H1 (cell line): ENCODE measurements around the gene LIPG. TPM values are rescaled to one million over a fixed set of nuclear protein-coding genes. Genes with fewer than 3 reads are reported as not detected.
"Not testable (repeated sequence)": the region's sequence is repeated elsewhere in the genome, so short reads cannot be mapped to it uniquely, and the experiment has no call there.

ENCODE experiments used
- CTCF ChIA-PET: fragments of 300-600 bp; sonication (Branson Sonifier 250); formaldehyde crosslinking; loops from one replicate; lab custom pipeline; 2021; ENCODE audit not compliant: partially characterized antibody; lab: Charles Lee
- POLR2A ChIA-PET: fragments of 300-600 bp; sonication (Branson Sonifier 250); formaldehyde crosslinking; loops from one replicate; lab custom pipeline; 2021; ENCODE audit warnings: inconsistent platforms; ENCODE audit not compliant: partially characterized antibody; lab: Charles Lee
- DNase-seq, 2 experiments: peaks; one replicate each; pipeline versions ENCODE4 v3.0.0 to v3.0.0-alpha.2; 2010 to 2022; ENCODE audit warnings: low spot score in 2 of 2, low read depth in 1 of 2, mixed read lengths in 1 of 2
- FAIRE-seq: peaks from 2 replicates; lab custom pipeline; 2011; peaks lifted over from hg19 to GRCh38; lab: Jason Lieb, UNC
- H2AFZ ChIP-seq: 2 replicates; pipeline ENCODE4 v1.8.1; 2012; ENCODE audit warnings: low read length, inconsistent platforms
- H2AK5ac ChIP-seq: 2 replicates; pipeline ENCODE4 v1.6.1; 2013; ENCODE audit warnings: low read depth, low read length
- H2BK120ac ChIP-seq: replicated peaks from 2 replicates; pipeline ENCODE3; 2013; ENCODE audit warnings: low read depth, low read length, inconsistent platforms
- H2BK12ac ChIP-seq: 2 replicates; pipeline ENCODE4 v1.6.1; 2013; ENCODE audit warnings: low read depth, low read length
- H2BK15ac ChIP-seq: 2 replicates; pipeline ENCODE4 v1.6.1; 2013; ENCODE audit warnings: low read length
- H2BK20ac ChIP-seq: 2 replicates; pipeline ENCODE4 v1.6.1; 2013; ENCODE audit warnings: low read length
- H2BK5ac ChIP-seq: 2 replicates; pipeline ENCODE4 v1.6.1; 2013; ENCODE audit warnings: low read depth, low read length
- H3K14ac ChIP-seq: 2 replicates; pipeline ENCODE4 v1.6.1; 2013; ENCODE audit warnings: inconsistent platforms; ENCODE audit not compliant: insufficient read length
- H3K18ac ChIP-seq: 2 replicates; pipeline ENCODE4 v1.6.1; 2013; ENCODE audit warnings: low read length; ENCODE audit errors: extremely low read depth
- H3K23ac ChIP-seq: 2 replicates; pipeline ENCODE4 v1.6.1; 2013; ENCODE audit warnings: inconsistent platforms; ENCODE audit not compliant: insufficient read length
- H3K23me2 ChIP-seq: 2 replicates; pipeline ENCODE4 v1.6.1; 2013; ENCODE audit warnings: low read depth, low read length
- H3K27ac ChIP-seq: 2 replicates; pipeline ENCODE4 v1.6.1; 2011; ENCODE audit warnings: low read depth, low read length, inconsistent platforms
- H3K27me3 ChIP-seq, 4 experiments: replicated peaks in 1 of 4; 1 replicate in 1 of 4; 2 replicates in 3 of 4; pipeline versions ENCODE4 v1.6.1 to v1.8.1; 2011 to 2013; ENCODE audit warnings: low read length in 3 of 4, mild to moderate bottlenecking in 3 of 4, inconsistent platforms in 2 of 4, mixed read lengths in 2 of 4, moderate library complexity in 1 of 4; ENCODE audit not compliant: control insufficient read depth in 3 of 4, insufficient read depth in 3 of 4; ENCODE audit errors: extremely low read depth in 1 of 4
- H3K36me3 ChIP-seq, 4 experiments: 2 replicates each; pipeline versions ENCODE4 v1.6.1 to v1.8.1; 2011 to 2013; ENCODE audit warnings: mild to moderate bottlenecking in 4 of 4, low read length in 3 of 4, moderate library complexity in 2 of 4, control low read depth in 1 of 4, inconsistent platforms in 1 of 4; ENCODE audit not compliant: insufficient read depth in 4 of 4, control insufficient read depth in 2 of 4
- H3K4ac ChIP-seq: replicated peaks from 2 replicates; pipeline ENCODE3; 2013; ENCODE audit warnings: low read length, low read depth, mixed read lengths, inconsistent platforms; ENCODE audit not compliant: insufficient read length
- H3K4me1 ChIP-seq, 4 experiments: replicated peaks in 1 of 4; 1 replicate in 1 of 4; 2 replicates in 3 of 4; pipeline versions ENCODE4 v1.6.1 to v1.8.1; 2011 to 2013; ENCODE audit warnings: low read length in 3 of 4, inconsistent platforms in 2 of 4, mixed read lengths in 1 of 4; ENCODE audit not compliant: insufficient read depth in 4 of 4, control insufficient read depth in 3 of 4
- H3K4me2 ChIP-seq, 2 experiments: 2 replicates each; pipeline versions ENCODE4 v1.6.1 to v1.8.1; 2011 to 2013; ENCODE audit warnings: low read depth in 2 of 2, low read length in 2 of 2, control low read depth in 1 of 2, inconsistent platforms in 1 of 2, mild to moderate bottlenecking in 1 of 2; ENCODE audit not compliant: insufficient read depth in 1 of 2
- H3K4me3 ChIP-seq, 4 experiments: fragments of 200-600, 300-600 bp in 1 of 4; sonication (generic), shearing (Covaris generic), sonication (Bioruptor Twin) in 1 of 4; 2 replicates each; pipeline versions ENCODE4 v1.5.1 to v1.8.1; 2011 to 2016; ENCODE audit warnings: low read length in 4 of 4, low read depth in 3 of 4, control low read depth in 2 of 4, inconsistent platforms in 2 of 4, mild to moderate bottlenecking in 2 of 4, mixed read lengths in 1 of 4, moderate library complexity in 1 of 4; ENCODE audit not compliant: insufficient read depth in 2 of 4; ENCODE audit errors: extremely low read depth in 1 of 4
- H3K56ac ChIP-seq: replicated peaks from 2 replicates; pipeline ENCODE3; 2013; ENCODE audit warnings: low read depth, mild to moderate bottlenecking, mixed read lengths, low read length, inconsistent platforms; ENCODE audit not compliant: insufficient read length
- H3K79me1 ChIP-seq: 2 replicates; pipeline ENCODE4 v1.6.1; 2013; ENCODE audit warnings: low read depth, low read length, control low read depth
- H3K79me2 ChIP-seq, 2 experiments: 2 replicates each; pipeline versions ENCODE4 v1.6.1 to v1.8.1; 2012 to 2013; ENCODE audit warnings: low read length in 2 of 2, mild to moderate bottlenecking in 2 of 2, inconsistent platforms in 1 of 2; ENCODE audit not compliant: insufficient read depth in 2 of 2, control insufficient read depth in 1 of 2
- H3K9ac ChIP-seq, 4 experiments: replicated peaks in 1 of 4; 1 replicate in 1 of 4; 2 replicates in 3 of 4; pipeline versions ENCODE4 v1.6.1 to v1.8.1; 2011 to 2013; ENCODE audit warnings: low read depth in 3 of 4, low read length in 3 of 4, control low read depth in 2 of 4, mild to moderate bottlenecking in 2 of 4, moderate library complexity in 2 of 4, inconsistent platforms in 1 of 4; ENCODE audit errors: extremely low read depth in 1 of 4
- H3K9me3 ChIP-seq, 2 experiments: 2 replicates each; pipeline versions ENCODE4 v1.6.1 to v1.8.1; 2012 to 2013; ENCODE audit warnings: mild to moderate bottlenecking in 2 of 2, moderate library complexity in 2 of 2, control low read depth in 1 of 2, inconsistent platforms in 1 of 2, low read depth in 1 of 2, low read length in 1 of 2, mixed read lengths in 1 of 2; ENCODE audit not compliant: insufficient read depth in 2 of 2
- H4K20me1 ChIP-seq, 2 experiments: replicated peaks in 1 of 2; 2 replicates each; pipeline versions ENCODE3 to v1.8.1; 2011 to 2013; ENCODE audit warnings: inconsistent platforms in 2 of 2, low read length in 2 of 2, mild to moderate bottlenecking in 1 of 2; ENCODE audit not compliant: insufficient read depth in 2 of 2, control insufficient read depth in 1 of 2
- H4K5ac ChIP-seq: 2 replicates; pipeline ENCODE4 v1.6.1; 2013; ENCODE audit warnings: low read length, low read depth, mixed read lengths, inconsistent platforms; ENCODE audit not compliant: insufficient read length
- H4K8ac ChIP-seq: 2 replicates; pipeline ENCODE4 v1.8.0; 2013; ENCODE audit warnings: mild to moderate bottlenecking, moderate library complexity, low read length, inconsistent platforms; ENCODE audit not compliant: insufficient read depth; ENCODE audit errors: extremely low read depth
- H4K91ac ChIP-seq: replicated peaks from 2 replicates; pipeline ENCODE3; 2013; ENCODE audit warnings: low read length, mixed read lengths, inconsistent platforms; ENCODE audit not compliant: insufficient read length
- WGBS, 2 experiments: shearing (Covaris generic) in 1 of 2; methylation state at CpG; one replicate each; pipeline versions ENCODE4 v1.1.6 to v1.1.7; 2013 to 2015; ENCODE audit warnings: low lambda C conversion rate in 2 of 2, mixed read lengths in 2 of 2, inconsistent platforms in 1 of 2, low coverage in 1 of 2, missing lambda C conversion rate in 1 of 2; ENCODE audit not compliant: insufficient replicate concordance in 2 of 2, insufficient coverage in 1 of 2, insufficient read length in 1 of 2; ENCODE audit errors: extremely low coverage in 1 of 2, missing lambda C conversion rate in 1 of 2; 5-methylcytosine and 5-hydroxymethylcytosine counted together
- polyA plus RNA-seq, 7 experiments: library from polyadenylated mRNA; depleted of rRNA in 3 of 7; stranded (reverse) in 5 of 7; unstranded in 2 of 7; fragments of >200 nt in 5 of 7; fragments of 200-250 nt in 2 of 7; gene quantifications; 1 replicate in 5 of 7; 2 replicates in 1 of 7; 4 replicates in 1 of 7; pipeline versions ENCODE4 v1.2.1 to v1.2.3, GENCODE V29; 2011 to 2013; ENCODE audit warnings: missing spikeins in 2 of 7, mixed read lengths in 2 of 7
- total RNA-seq: library from RNA; stranded (reverse); fragmentation: NEBNext Ultra II Directional; extraction: Animal tissue kit (Norgen Biotek cat#: 25700); gene quantifications from 2 replicates; pipeline ENCODE4 v1.2.1, GENCODE V29; 2021

LIPG gene
- total and polyA plus RNA-seq, 2 of the 8 experiments (the other 6 are each of a cell fraction or from before 2014, with no cell fraction given), result 9.2 to 9.8 TPM

- H3K4me3 ChIP-seq, H4K5ac ChIP-seq, H4K91ac ChIP-seq, FAIRE-seq, H3K4me2 ChIP-seq, POLR2A ChIA-PET, H2BK15ac ChIP-seq, H2AK5ac ChIP-seq, H3K14ac ChIP-seq, DNase-seq, H3K56ac ChIP-seq, H3K79me1 ChIP-seq, H3K79me2 ChIP-seq, H3K4me1 ChIP-seq, H4K20me1 ChIP-seq, H3K23ac ChIP-seq, H4K8ac ChIP-seq, H3K23me2 ChIP-seq, H3K18ac ChIP-seq, H3K27me3 ChIP-seq, H2BK20ac ChIP-seq, H2AFZ ChIP-seq, H3K9me3 ChIP-seq, H2BK120ac ChIP-seq, H2BK12ac ChIP-seq, H3K9ac ChIP-seq, H2BK5ac ChIP-seq, H3K4ac ChIP-seq, H3K27ac ChIP-seq: not testable (repeated sequence)
- CTCF ChIA-PET, result interaction anchor here (0.6 kb wide), 1 partner anchor 121 kb away, joined by 4 read pairs; no protein-coding TSS in a partner anchor
- 98% methylated on average over 4 of the region's 4 CpGs; no CpG with 5 or more reads in 1 of the 2 experiments for WGBS, 2 experiments
- peaks cover 0 to 12% (median 4%) of the 10 kb centered on the region in 4 experiments; a peak in 5 of 8 replicates for H3K36me3 ChIP-seq
Measured at GRCh38 chr18:49584951-49585350, 23.1 kb downstream of the LIPG start.
